Measurements from ENCODE around the gene TMEM178A.

Gene TMEM178A

DNA sequence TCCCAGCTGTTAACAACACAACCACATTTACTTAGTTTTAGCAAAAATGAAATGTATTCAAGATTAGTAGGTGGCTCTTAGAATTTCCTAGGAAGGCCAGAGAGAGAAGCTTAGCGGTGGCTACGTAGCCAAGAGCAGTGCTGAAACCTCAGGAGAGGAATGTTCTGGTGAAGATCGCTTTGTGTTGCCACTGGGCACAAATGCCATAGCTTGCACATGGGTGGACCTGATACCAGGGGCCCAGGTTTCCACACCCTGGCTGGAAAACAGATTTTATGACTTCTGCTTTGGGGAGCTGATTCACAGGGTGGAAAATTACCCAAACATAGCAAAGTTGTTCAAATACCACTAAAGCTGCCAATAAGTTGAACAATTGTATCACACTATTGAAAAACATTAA lies 69.9 kb downstream of the TMEM178A start:
- no peak overlapping the region for H3K4me3 ChIP-seq (ENCODE audit: low read length)
- DNase-seq (ENCODE audit: low read depth), result no peak
- TF ChIP-seq, protein P1, sequence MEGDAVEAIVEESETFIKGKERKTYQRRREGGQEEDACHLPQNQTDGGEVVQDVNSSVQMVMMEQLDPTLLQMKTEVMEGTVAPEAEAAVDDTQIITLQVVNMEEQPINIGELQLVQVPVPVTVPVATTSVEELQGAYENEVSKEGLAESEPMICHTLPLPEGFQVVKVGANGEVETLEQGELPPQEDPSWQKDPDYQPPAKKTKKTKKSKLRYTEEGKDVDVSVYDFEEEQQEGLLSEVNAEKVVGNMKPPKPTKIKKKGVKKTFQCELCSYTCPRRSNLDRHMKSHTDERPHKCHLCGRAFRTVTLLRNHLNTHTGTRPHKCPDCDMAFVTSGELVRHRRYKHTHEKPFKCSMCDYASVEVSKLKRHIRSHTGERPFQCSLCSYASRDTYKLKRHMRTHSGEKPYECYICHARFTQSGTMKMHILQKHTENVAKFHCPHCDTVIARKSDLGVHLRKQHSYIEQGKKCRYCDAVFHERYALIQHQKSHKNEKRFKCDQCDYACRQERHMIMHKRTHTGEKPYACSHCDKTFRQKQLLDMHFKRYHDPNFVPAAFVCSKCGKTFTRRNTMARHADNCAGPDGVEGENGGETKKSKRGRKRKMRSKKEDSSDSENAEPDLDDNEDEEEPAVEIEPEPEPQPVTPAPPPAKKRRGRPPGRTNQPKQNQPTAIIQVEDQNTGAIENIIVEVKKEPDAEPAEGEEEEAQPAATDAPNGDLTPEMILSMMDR (IDR thresholded peaks at IDR 0.05; ENCODE audit: insufficient read depth, low read depth, low read length, missing control alignments), result no peak

DNA sequence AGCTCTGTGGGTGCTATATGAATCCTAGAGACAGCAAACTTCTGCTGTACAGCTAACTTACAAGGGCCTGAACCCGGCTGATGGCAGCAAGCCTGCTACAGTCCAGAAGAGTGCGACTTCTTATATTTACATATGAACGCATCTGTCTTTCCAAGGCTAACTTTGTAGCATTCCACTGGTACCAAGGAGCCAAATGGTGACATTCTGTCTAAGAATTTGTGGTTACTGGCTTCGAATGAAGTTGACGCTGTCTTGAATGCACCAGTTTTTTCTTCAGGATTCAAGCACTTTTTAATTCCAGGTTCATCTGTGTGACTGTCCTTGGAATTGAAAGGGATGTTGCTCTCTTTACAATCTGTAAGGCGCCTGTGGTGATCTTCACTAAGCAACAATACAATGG lies 70.9 kb downstream of the TMEM178A start:
- TF ChIP-seq, protein P1 (IDR thresholded peaks at IDR 0.05; ENCODE audit: insufficient read depth, low read depth, low read length, missing control alignments), result no peak
- DNase-seq (ENCODE audit: low read depth), result no peak

DNA sequence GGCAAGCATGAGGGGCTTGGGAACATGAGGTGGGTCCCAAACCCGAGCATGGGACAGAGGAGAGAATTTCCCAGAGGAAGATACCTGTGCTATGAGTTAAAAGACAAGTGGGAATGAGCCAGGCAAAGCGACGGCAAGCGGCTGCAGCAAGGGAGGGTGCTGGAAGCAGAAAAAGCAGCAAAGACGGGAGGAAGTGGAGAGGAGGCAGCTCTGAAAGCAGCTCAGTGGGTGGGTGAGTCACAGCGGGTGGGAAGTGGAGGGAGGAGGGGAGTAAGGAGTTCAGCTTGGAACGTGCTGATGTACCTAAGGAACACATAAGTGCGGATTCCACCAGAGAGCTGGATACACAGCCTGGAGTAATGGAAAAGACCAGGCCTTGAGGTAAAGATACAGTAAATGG lies 71.9 kb downstream of the TMEM178A start:
- TF ChIP-seq, protein P1 (IDR thresholded peaks at IDR 0.05; ENCODE audit: insufficient read depth, low read depth, low read length, missing control alignments), result no peak
- no peak overlapping the region for H3K4me3 ChIP-seq (ENCODE audit: low read length)
- DNase-seq (ENCODE audit: low read depth), result peak; percentile 65

More for the DNA sequence above, 70.9 kb downstream of the TMEM178A start:
- no peak overlapping the region for H3K4me3 ChIP-seq (ENCODE audit: low read length)

DNA sequence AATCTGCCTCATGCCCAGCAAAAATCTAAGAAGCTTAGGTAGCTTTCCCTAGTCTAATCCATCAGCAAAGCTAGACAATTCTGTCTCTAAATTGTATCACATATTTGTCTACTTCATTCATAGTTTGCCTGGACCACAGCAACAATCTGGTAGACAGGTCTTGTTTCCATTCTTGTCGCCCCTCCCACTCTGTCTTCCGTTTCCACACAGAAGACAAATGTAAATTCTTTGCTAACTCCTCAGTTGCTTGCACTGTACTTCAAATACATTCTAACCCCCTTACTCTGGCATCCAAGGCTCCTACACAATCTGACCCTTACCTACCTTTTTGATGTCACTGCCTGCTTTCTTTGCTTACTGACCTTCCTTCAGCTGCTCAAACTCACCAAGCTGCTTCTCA lies 73.2 kb downstream of the TMEM178A start:
- TF ChIP-seq, protein P1 (IDR thresholded peaks at IDR 0.05; ENCODE audit: insufficient read depth, low read depth, low read length, missing control alignments), result no peak
- DNase-seq (ENCODE audit: low read depth), result no peak
- no peak overlapping the region for H3K4me3 ChIP-seq (ENCODE audit: low read length)

DNA sequence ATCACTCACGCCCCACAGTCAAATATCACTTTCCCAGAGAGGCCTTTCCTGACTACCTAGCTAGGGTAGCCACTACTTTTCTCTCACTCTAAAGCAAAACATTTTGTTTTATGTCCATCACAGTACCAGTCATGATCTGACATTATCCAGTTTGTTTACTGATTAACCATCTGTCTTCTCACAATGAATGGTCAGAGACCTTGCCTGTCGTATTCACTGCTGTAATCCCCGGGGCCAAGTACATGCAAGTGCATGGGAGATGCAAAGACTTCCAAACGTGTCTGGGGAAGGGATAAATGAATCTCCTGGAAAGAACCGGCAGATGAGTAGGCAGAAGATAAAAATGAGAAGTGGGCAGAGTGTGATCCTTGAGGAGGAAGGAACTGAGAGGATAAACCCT lies 73.7 kb downstream of the TMEM178A start:
- DNase-seq (ENCODE audit: low read depth), result no peak
- no peak overlapping the region for H3K4me3 ChIP-seq (ENCODE audit: low read length)
- TF ChIP-seq, protein P1 (IDR thresholded peaks at IDR 0.05; ENCODE audit: insufficient read depth, low read depth, low read length, missing control alignments), result no peak

DNA sequence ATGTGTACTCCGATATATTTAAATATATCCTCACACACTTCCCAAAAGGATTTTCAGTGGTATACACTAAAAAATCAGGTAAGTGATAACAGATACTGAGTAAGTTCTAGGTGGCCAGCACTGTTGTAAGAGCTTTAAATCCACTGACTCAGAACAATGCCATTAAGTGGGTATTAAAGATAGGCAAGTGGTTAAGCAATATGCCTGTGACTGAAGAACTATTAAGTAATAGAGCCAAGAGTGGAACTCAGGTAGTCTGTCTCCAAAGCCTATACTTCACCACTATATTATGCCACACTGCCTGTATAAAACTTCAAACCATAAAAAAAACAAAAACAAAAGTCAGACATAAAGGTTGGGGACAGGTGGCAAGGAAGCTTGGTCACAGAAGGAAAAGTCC lies 76.2 kb downstream of the TMEM178A start:
- H3K4me3 ChIP-seq (ENCODE audit: low read length), result no peak overlapping the region
- peak; percentile 81 for DNase-seq (ENCODE audit: low read depth)
- TF ChIP-seq, protein P1 (IDR thresholded peaks at IDR 0.05; ENCODE audit: insufficient read depth, low read depth, low read length, missing control alignments), result no peak

DNA sequence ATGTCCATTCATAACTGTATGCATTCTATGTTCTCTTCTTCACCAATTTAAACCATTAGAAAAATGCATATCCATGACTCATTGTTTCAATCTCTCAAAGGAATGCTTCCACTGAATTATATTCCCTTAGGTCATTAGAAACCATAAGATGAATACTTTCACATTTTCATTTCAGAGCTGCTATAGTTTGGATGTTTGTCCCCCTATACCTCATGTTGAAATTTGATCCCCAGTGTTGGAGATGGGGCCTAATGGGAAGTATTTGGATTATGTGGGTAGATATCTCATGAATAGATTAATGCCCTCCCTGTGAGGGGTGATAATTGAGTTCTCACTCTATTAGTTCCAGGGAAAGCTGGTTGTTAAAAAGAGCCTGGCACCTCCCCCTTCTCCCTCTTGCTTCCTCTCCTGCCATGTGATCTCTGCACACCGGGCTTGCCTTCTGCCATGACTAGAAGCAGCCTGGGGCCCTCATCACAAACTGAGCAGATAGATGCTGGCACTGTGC lies 77.6 kb downstream of the TMEM178A start:
- TF ChIP-seq, protein P1 (IDR thresholded peaks at IDR 0.05; ENCODE audit: insufficient read depth, low read depth, low read length, missing control alignments), result no peak
- peak; percentile 35 for DNase-seq (ENCODE audit: low read depth)
- no peak overlapping the region for H3K4me3 ChIP-seq (ENCODE audit: low read length)

All from epithelial cell of esophagus (primary cell).